GM21576 (cell line): ENCODE results near the gene ZNG1C.
"Not testable (repeated sequence)": the region's sequence is repeated elsewhere in the genome, so short reads cannot be mapped to it uniquely, and the experiment has no call there.

Experiments used
- ATAC-seq: cut with Tn5 transposase; IDR thresholded peaks from one replicate; pipeline ENCODE4 v1.9.1; 2021; ENCODE audit warnings: mild to moderate bottlenecking, moderate library complexity; ENCODE audit not compliant: unreplicated experiment

The ZNG1C gene

GRCh38 chr9:68342265-68343025, 100.7 kb downstream of the ZNG1C start:
- ATAC-seq: peak; percentile 82

- ATAC-seq: not testable (repeated sequence)
Observed at GRCh38 chr9:68343242-68343641, 101.5 kb downstream of the ZNG1C start.

- not testable (repeated sequence) for ATAC-seq
Observed at GRCh38 chr9:68343992-68344391, 102.2 kb downstream of the ZNG1C start.
